GM12878 (cell line): ENCODE measurements around the gene PLEKHM2. TPM values are rescaled to one million over a fixed set of nuclear protein-coding genes. Genes with fewer than 3 reads are reported as not detected.

ENCODE experiments used
- ATAC-seq: fragments of 200-7000 bp; cut with Tn5 transposase; 3 replicates; pipeline ENCODE4 v1.9.1; 2020; ENCODE audit warnings: mild to moderate bottlenecking, moderate library complexity
- BruUV-seq: library from RNA; stranded (reverse); fragments of 400-500 nt; replicated peaks from 2 replicates; lab custom pipeline; 2021; lab: Mats Ljungman, UMichigan
- CTCF ChIA-PET: fragments of 300-600 bp; sonication (Branson Sonifier 250); formaldehyde crosslinking; extraction: SDS; loops from one replicate; lab custom pipeline; 2021; ENCODE audit warnings: inconsistent platforms; lab: Yijun Ruan, JAX
- POLR2A ChIA-PET: fragments of 350-600 bp; formaldehyde crosslinking; extraction: SDS; loops from one replicate; lab custom pipeline; 2021; ENCODE audit warnings: inconsistent platforms; lab: Charles Lee
- RAD21 ChIA-PET: fragments of 300-600 bp; sonication (Branson Sonifier 250); formaldehyde crosslinking; loops from one replicate; lab custom pipeline; 2023; ENCODE audit warnings: antibody characterized with exemption; ENCODE audit not compliant: unreplicated experiment; lab: Charles Lee
- SMC1A ChIA-PET: fragments of 300-600 bp; sonication (Branson Sonifier 250); formaldehyde crosslinking; loops from one replicate; lab custom pipeline; 2023; ENCODE audit not compliant: unreplicated experiment, uncharacterized antibody; lab: Charles Lee
- DNase-seq: peaks from one replicate; pipeline ENCODE4 v3.0.0-alpha.2; 2011; ENCODE audit warnings: low read depth, low spot score
- FAIRE-seq: peaks from 3 replicates; lab custom pipeline; 2011; peaks lifted over from hg19 to GRCh38; lab: Jason Lieb, UNC
- H2AFZ ChIP-seq: 2 replicates; pipeline ENCODE4 v1.6.0; 2011; ENCODE audit warnings: low read depth, low read length, control low read depth; ENCODE audit not compliant: control insufficient read depth
- H3K27ac ChIP-seq: 2 replicates; pipeline ENCODE4 v1.5.1; 2011; ENCODE audit warnings: control low read depth; ENCODE audit not compliant: control insufficient read depth, insufficient read depth
- H3K27me3 ChIP-seq, 2 experiments: replicated peaks in 1 of 2; 2 replicates each; pipeline versions ENCODE4 v1.6.0 to v1.6.1; 2011; ENCODE audit warnings: low read length in 1 of 2; ENCODE audit not compliant: control insufficient read depth in 2 of 2, insufficient read depth in 2 of 2
- H3K36me3 ChIP-seq, 2 experiments: 2 replicates each; pipeline ENCODE4 v1.5.1; 2011; ENCODE audit warnings: low read length in 1 of 2; ENCODE audit not compliant: control insufficient read depth in 2 of 2, insufficient read depth in 2 of 2
- H3K4me1 ChIP-seq: 2 replicates; pipeline ENCODE4 v1.6.1; 2011; ENCODE audit warnings: mild to moderate bottlenecking, low read length, moderate library complexity, mixed read lengths; ENCODE audit not compliant: control insufficient read depth, insufficient read depth
- H3K4me2 ChIP-seq: 2 replicates; pipeline ENCODE4 v1.6.0; 2011; ENCODE audit warnings: control low read depth; ENCODE audit not compliant: control insufficient read depth, insufficient read depth
- H3K4me3 ChIP-seq: fragments of 200-600 bp; sonication (generic); 2 replicates; pipeline ENCODE4 v1.5.1; 2016
- H3K79me2 ChIP-seq: 2 replicates; pipeline ENCODE4 v1.6.0; 2011; ENCODE audit warnings: low read length; ENCODE audit not compliant: control insufficient read depth, insufficient read depth
- H3K9ac ChIP-seq: 2 replicates; pipeline ENCODE4 v1.8.0; 2011; ENCODE audit warnings: low read length, control low read depth, mixed read lengths; ENCODE audit not compliant: control insufficient read depth, insufficient read depth
- H3K9me3 ChIP-seq: replicated peaks from 3 replicates; pipeline ENCODE4 v1.5.1; 2011; ENCODE audit warnings: mild to moderate bottlenecking, low read length; ENCODE audit not compliant: control insufficient read depth, insufficient read depth
- H4K20me1 ChIP-seq: 2 replicates; pipeline ENCODE4 v1.6.0; 2011; ENCODE audit not compliant: control insufficient read depth, insufficient read depth
- CBX3 ChIP-seq: fragments of 200-600 bp; sonication (generic); IDR thresholded peaks from 2 replicates; pipeline ENCODE4 v1.6.1; 2016; ENCODE audit warnings: low read depth, borderline replicate concordance
- CREM ChIP-seq: IDR thresholded peaks from 2 replicates; pipeline ENCODE4 v1.6.1; 2014; ENCODE audit warnings: antibody characterized with exemption, low read depth
- FOS ChIP-seq: IDR thresholded peaks from 3 replicates; pipeline ENCODE4 v1.6.1; 2011; ENCODE audit warnings: borderline replicate concordance; ENCODE audit not compliant: insufficient read length; ENCODE audit errors: extremely low read depth
- FOXK2 ChIP-seq: fragments of 450-650 bp; IDR thresholded peaks from 2 replicates; pipeline ENCODE4 v1.6.1; 2017; ENCODE audit warnings: mild to moderate bottlenecking, moderate library complexity
- GABPA ChIP-seq: IDR thresholded peaks from 2 replicates; pipeline ENCODE4 v1.6.1; 2014; ENCODE audit warnings: antibody characterized with exemption, low read depth, mild to moderate bottlenecking, inconsistent platforms
- JUNB ChIP-seq: IDR thresholded peaks from 2 replicates; pipeline ENCODE4 v1.6.1; 2016; ENCODE audit warnings: antibody characterized with exemption, mild to moderate bottlenecking
- MLLT1 ChIP-seq: fragments of 450-650 bp; IDR thresholded peaks from 2 replicates; pipeline ENCODE4 v1.6.1; 2016; ENCODE audit warnings: mild to moderate bottlenecking
- MXI1 ChIP-seq: fragments of 150-350 bp; IDR thresholded peaks from 2 replicates; pipeline ENCODE4 v1.6.1; 2011; ENCODE audit warnings: low read depth, mild to moderate bottlenecking, inconsistent platforms, low read length, improper control_type of control experiment
- RAD51 ChIP-seq: fragments of 450-650 bp; IDR thresholded peaks from 2 replicates; pipeline ENCODE4 v1.6.1; 2016; ENCODE audit warnings: moderate library complexity, mild to moderate bottlenecking, inconsistent platforms
- SMAD5 ChIP-seq: IDR thresholded peaks from 2 replicates; pipeline ENCODE4 v1.6.1; 2016; ENCODE audit warnings: antibody characterized with exemption, low read depth
- SMARCA5 ChIP-seq: fragments of 450-650 bp; IDR thresholded peaks from 2 replicates; pipeline ENCODE4 v1.6.1; 2017; ENCODE audit warnings: mild to moderate bottlenecking
- SRF ChIP-seq, 2 experiments: IDR thresholded peaks; 2 replicates each; pipeline ENCODE4 v1.6.1; 2011; ENCODE audit warnings: low read depth in 2 of 2, low read length in 2 of 2, mild to moderate bottlenecking in 1 of 2, moderate library complexity in 1 of 2
- TAF1 ChIP-seq: IDR thresholded peaks from 2 replicates; pipeline ENCODE4 v1.6.1; 2011; ENCODE audit warnings: mild to moderate bottlenecking, low read depth, low read length, borderline replicate concordance
- TBL1XR1 ChIP-seq: IDR thresholded peaks from 2 replicates; pipeline ENCODE4 v1.6.1; 2012; ENCODE audit warnings: low read depth, low read length, improper control_type of control experiment
- TCF3 ChIP-seq: IDR thresholded peaks from 2 replicates; pipeline ENCODE4 v1.6.1; 2012; ENCODE audit warnings: low read depth, mild to moderate bottlenecking, low read length, borderline replicate concordance; ENCODE audit not compliant: insufficient read depth
- ZNF384 ChIP-seq: IDR thresholded peaks from 2 replicates; pipeline ENCODE4 v1.6.1; 2012; ENCODE audit warnings: low read depth, mild to moderate bottlenecking, low read length, improper control_type of control experiment, borderline replicate concordance
- WGBS: methylation state at CpG from one replicate; pipeline ENCODE4 v1.1.6; 2016; ENCODE audit warnings: low lambda C conversion rate; ENCODE audit not compliant: insufficient replicate concordance, insufficient coverage; ENCODE audit errors: missing lambda C conversion rate; 5-methylcytosine and 5-hydroxymethylcytosine counted together
- in situ Hi-C: fragments of 300-500 bp; cut with MboI; formaldehyde crosslinking; loops from 9 replicates; pipeline ENCODE4 v1.14.3; 2018; ENCODE audit warnings: mixed read lengths
- intact Hi-C: fragments of 100-400 bp; cut with micrococcal nuclease; formaldehyde crosslinking; loops from one replicate; pipeline ENCODE4 v1.14.2; 2022; ENCODE audit not compliant: unreplicated experiment
- polyA plus RNA-seq, 11 experiments: library from polyadenylated mRNA; depleted of rRNA in 4 of 11; unstranded in 6 of 11; stranded (reverse) in 5 of 11; fragments of >200 nt; fragmentation: Nextera tagmentation in 4 of 11; fragmentation: Illumina TruSeq in 1 of 11; extraction: Ambion mirVana in 4 of 11; extraction: Trizol in 1 of 11; gene quantifications; 1 replicate in 1 of 11; 2 replicates in 10 of 11; pipeline versions ENCODE4 v1.2.1 to v1.2.3, GENCODE V29; 2011 to 2016; ENCODE audit warnings: inconsistent platforms in 2 of 11, missing spikeins in 2 of 11, low read depth in 1 of 11
- total RNA-seq, 4 experiments: library from RNA; depleted of rRNA in 3 of 4; stranded (reverse); fragments of >200 nt in 3 of 4; fragmentation: Illumina TruSeq in 1 of 4; extraction: Trizol in 1 of 4; gene quantifications; 2 replicates each; pipeline versions ENCODE4 v1.2.1 to v1.2.3, GENCODE V29; 2013 to 2021

PLEKHM2 gene
- total and polyA plus RNA-seq, 10 of the 15 experiments (the other 5 are each of a cell fraction or from before 2014, with no cell fraction given): 0.37 to 55.2 (median 19.3) TPM

GRCh38 chr1:15714406-15715136 lies 30.5 kb downstream of the PLEKHM2 start:
- SMC1A ChIA-PET: interaction anchor here (0.6 to 2.6 kb wide), 3 partner anchors 18 to 305 kb away, joined by 3 to 10 read pairs (median 3); partner anchors contain the start of gene EFHD2
- CTCF ChIA-PET: no interaction called here
- POLR2A ChIA-PET: interaction anchor here (1.1 kb wide), 1 partner anchor 72 kb away, joined by 3 read pairs; no protein-coding TSS in a partner anchor
- in situ Hi-C loops: no loop called here
- intact Hi-C loops: no loop called here
- Histone ChIP-seq H3K27me3 (no peaks in the 10 kb centered on the region), H3K36me3 (peaks cover 10 to 22% of the 10 kb centered on the region in 2 experiments; a peak in 3 of 4 replicates), H3K4me3 (no peak overlapping the region), H3K4me1 (no peaks in the 10 kb centered on the region), H3K9me3 (no peaks in the 10 kb centered on the region), H2AFZ (no peak overlapping the region), H3K27ac (no peak overlapping the region), H4K20me1 (no peaks in the 10 kb centered on the region), H3K79me2 (peaks cover 6% of the 10 kb centered on the region), H3K4me2 (no peak overlapping the region), H3K9ac (no peak overlapping the region)
- DNase-seq: no peak
- no TSS peak for BruUV-seq
- FAIRE-seq: no peak
- RAD21 ChIA-PET: interaction anchor here (1.0 kb wide), 1 partner anchor 17 kb away, joined by 3 read pairs; no protein-coding TSS in a partner anchor
- TF ChIP-seq SRF (IDR thresholded peaks at IDR 0.05; ENCODE audit: low read depth in 2 of 2, low read length in 2 of 2) (no peak), ZNF384 (no peak), TBL1XR1 (no peak), RAD51 (no peak), TAF1 (no peak), CREM (no peak), SMARCA5 (no peak), SMAD5 (no peak), MXI1 (no peak), TCF3 (no peak), CBX3 (no peak), JUNB (no peak), GABPA (no peak), FOXK2 (no peak), FOS (no peak), MLLT1 (no peak)
- ATAC-seq: no peak
- WGBS: 75% methylated on average over 4 of the region's 4 CpGs
